Ureter (tissue), 1 donor: Measurements from ENCODE around the gene MICAL2. TPM values are rescaled to one million over a fixed set of nuclear protein-coding genes. Genes with fewer than 3 reads are reported as not detected.

Experiments used
- DNase-seq: peaks from one replicate; pipeline ENCODE4 v3.0.0-alpha.2; 2020; ENCODE audit warnings: low spot score
- total RNA-seq: library from RNA; stranded (reverse); gene quantifications from one replicate; pipeline ENCODE4 v1.2.4, GENCODE V29; 2023
- donor health status: DM: yes; HTN: yes; CAD: no.

Gene MICAL2
- total RNA-seq, 1 donor from 2014 or later, result 215 TPM

DNA sequence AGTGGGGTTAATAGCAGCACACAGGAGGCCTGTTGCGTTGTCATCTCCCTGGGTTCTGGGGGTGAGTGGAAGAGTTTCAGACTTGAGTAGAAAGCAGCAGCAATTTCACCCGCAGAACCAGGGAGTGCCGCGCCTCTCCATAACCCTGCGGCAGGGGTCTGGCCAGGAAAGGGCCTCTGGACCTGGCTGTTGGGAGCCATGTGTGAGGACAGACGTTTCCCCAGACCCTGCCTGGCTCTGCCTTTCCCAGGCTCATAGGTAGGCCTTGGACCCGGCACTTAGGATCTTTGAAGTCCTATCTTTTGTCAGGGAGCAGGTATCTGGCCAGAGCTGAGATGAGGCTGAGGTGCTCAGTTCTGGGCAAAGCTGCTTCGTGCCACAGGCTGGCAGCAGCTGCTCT is 160.4 kb downstream of the MICAL2 start:
- no peak for DNase-seq

GRCh38 chr11:12271241-12271640 is 160.9 kb downstream of the MICAL2 start:
- no peak for DNase-seq

GRCh38 chr11:12271826-12272366 is 161.5 kb downstream of the MICAL2 start:
- DNase-seq, result no peak

DNA sequence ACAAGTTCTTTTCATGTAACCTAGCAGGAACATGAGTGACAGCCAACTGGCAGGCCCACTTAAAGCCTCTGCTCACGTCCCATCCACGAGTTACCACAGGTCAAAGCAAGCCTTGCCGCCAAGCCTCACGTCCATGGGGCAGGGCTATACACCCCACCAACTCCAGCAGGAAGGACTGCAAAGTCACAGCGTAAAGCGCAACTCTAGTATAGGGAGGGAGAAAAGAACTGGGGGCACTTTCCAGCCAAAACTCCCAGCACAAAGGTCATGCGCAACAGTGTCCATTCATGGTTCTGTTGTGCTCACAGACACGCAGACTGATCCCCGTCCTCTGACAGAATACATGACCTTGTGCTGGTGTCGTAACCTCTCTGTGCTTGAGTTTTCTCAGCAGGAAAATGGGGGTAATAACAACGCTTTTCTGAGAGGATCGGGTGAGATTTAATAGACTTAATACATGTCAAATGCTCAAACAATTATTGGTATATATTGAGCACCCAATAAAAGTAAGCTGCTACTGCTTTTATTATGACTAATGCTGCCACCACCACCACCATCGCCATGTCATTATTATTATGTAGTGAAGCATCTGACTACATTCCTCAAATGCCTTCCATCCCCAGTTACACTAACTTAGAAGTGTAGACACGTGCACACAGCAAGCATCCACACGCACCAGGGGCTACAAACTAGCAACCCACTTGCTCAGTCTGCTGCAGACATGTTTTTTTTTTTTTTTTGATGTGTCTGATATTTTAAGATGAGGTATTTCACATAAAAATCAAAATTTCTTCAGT is 162.6 kb downstream of the MICAL2 start:
- no peak for DNase-seq

DNA sequence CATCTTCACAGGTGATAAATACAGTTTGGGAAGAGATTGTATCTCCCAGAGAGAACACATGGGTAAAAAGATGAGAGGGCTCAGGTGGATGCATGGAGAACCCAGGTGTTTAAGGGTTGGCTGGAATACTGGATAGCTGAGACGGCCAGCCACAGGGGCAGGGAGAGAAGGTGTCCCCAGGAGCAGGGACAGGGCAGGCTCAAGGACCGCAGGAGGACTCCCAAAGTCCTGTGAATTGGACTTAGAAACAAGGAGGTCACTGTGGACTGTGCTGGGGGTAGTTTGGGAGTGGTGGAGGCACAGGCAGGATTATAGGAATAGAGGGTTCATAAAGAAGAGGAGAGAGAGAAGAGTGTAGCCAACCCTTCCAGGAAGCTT is 163.2 kb downstream of the MICAL2 start:
- DNase-seq, result no peak

DNA sequence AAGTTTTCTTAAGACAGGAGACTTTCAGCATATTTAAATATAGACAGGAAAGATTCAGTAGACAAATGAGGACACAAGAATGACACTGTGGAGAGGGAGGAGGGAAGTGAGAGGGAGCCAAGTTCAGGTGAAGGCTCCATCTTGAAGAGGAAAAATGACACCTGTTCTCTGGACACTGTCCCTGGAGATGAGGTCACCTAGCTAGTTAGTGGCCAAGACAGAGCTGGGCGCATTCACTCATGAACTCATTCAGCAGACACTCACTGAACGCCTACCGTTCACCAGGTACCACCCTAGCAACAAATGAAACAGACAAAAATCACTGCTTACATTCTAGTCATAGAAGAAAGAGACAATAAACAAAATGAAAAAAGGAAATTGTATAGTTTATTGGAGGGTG is 163.7 kb downstream of the MICAL2 start:
- DNase-seq, result no peak

- DNase-seq, result no peak
These were observed 164.3 kb downstream of the MICAL2 start for GRCh38 chr11:12274558-12275197.

DNA sequence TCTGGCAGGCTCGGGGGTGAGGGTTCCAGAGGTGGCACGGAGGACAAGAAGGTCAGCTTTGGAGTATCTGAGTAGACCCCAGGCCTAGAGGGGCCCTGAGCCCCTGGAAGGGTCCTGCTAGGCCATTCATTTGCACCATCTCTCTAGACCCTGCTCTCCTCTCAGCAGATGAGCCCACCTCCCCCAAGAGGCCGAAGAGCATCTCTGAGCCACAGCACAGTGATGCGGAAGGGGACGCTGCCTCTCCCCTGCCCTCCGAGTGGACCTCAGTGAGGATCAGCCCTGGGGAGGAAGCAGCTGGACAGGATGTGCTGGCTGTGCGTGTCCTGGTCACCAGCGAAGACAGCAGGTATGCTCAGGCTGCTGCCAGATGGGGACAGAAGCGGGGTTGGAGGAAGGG is 165.4 kb downstream of the MICAL2 start:
- DNase-seq, result no peak

DNA sequence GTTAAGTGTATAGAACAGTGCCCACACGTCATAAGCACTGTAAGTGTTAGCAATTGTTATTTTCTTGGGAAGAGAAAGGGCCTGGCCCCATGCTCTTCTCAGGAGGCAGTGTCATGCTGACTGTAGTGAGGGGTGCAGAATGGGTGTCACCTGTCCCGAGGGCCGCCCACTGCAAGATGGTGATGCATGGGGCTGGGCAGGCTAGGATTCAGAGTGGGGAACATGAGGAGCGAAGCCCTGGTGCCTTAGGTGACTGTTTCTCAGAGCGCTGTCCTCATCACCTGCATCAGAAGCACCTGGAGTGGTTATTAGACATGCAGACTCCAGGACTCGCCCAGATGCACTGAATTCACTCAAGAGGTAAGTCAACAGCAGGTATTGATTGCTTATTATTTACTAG is 166.0 kb downstream of the MICAL2 start:
- DNase-seq, result peak; percentile 12

- peak; percentile 12 for DNase-seq
These were observed 166.6 kb downstream of the MICAL2 start for GRCh38 chr11:12276831-12277475.

GRCh38 chr11:12278766-12279671 is 168.6 kb downstream of the MICAL2 start:
- peak; percentile 23 for DNase-seq

DNA sequence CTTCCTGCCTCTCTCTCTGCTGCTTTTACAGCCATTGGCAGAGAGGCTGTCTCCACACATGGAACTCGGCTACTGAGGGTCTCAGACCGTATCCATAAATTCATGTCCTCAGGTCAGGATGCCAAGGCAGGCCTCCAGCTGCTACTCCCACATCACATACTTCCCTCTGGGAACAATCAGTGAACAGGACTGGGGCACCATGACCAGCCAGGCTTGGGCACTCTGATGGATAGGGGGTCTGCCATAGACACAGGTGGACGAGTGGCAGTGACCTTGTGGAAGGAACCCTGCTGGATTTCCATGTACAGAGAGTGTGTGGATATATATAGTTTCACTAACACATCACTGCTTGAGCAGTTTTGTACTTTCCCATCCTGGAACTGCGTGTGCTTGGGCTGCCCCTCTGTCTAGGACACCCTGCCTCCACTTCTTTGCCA is 169.3 kb downstream of the MICAL2 start:
- peak; percentile 32 for DNase-seq

GRCh38 chr11:12280199-12280837 is 169.9 kb downstream of the MICAL2 start:
- DNase-seq, result peak; percentile 27

GRCh38 chr11:12280838-12281565 is 170.6 kb downstream of the MICAL2 start:
- DNase-seq, result peak; percentile 37

GRCh38 chr11:12281571-12282478 is 171.4 kb downstream of the MICAL2 start:
- peak; percentile 91 for DNase-seq

- peak; percentile 27 for DNase-seq
These were observed 172.3 kb downstream of the MICAL2 start for GRCh38 chr11:12282676-12283075.

- DNase-seq, result peak; percentile 35
These were observed 174.1 kb downstream of the MICAL2 start for GRCh38 chr11:12284316-12285050.

GRCh38 chr11:12285106-12285505 is 174.7 kb downstream of the MICAL2 start:
- no peak for DNase-seq
